Left renal pelvis (tissue), 4 donors: ENCODE measurements around the gene STXBP1. TPM values are rescaled to one million over a fixed set of nuclear protein-coding genes. Genes with fewer than 3 reads are reported as not detected.
A peak's percentile ranks its signal among the peaks of the same experiment; 100 is the strongest.

Experiments
- DNase-seq, 4 donors: peaks; one replicate each; pipeline ENCODE4 v3.0.0-alpha.2; 2013; ENCODE audit warnings: low read depth in 4 of 4, low spot score in 3 of 4
- polyA plus RNA-seq, 4 donors: library from polyadenylated mRNA; unstranded; fragments of 120-200 nt; gene quantifications; one replicate each; pipeline ENCODE4 v1.2.1, GENCODE V29; 2013; ENCODE audit not compliant: insufficient read length in 4 of 4

Gene STXBP1
- polyA plus RNA-seq, 4 donors, result 23.8 to 36.9 (median 29.2) TPM

GRCh38 chr9:127730262-127730661, 118.2 kb downstream of the STXBP1 start:
- no peak for DNase-seq

GRCh38 chr9:127730799-127731410, 118.8 kb downstream of the STXBP1 start:
- DNase-seq, result no peak

GRCh38 chr9:127731938-127732337, 119.9 kb downstream of the STXBP1 start:
- no peak for DNase-seq

- no peak for DNase-seq
Observed at GRCh38 chr9:127732444-127732843, 120.4 kb downstream of the STXBP1 start.

- no peak for DNase-seq
Observed at GRCh38 chr9:127733614-127734013, 121.5 kb downstream of the STXBP1 start.

- no peak for DNase-seq
Observed at GRCh38 chr9:127734247-127734746, 122.2 kb downstream of the STXBP1 start.

GRCh38 chr9:127734747-127735529, 122.9 kb downstream of the STXBP1 start, which contains the start of gene TOR2A:
TSS of gene TOR2A (minus strand) at chr9:127735294. CDS start at chr9:127735270, 24 bp downstream.
- DNase-seq, result peak; percentile 87 to 94 (median 92)

GRCh38 chr9:127735530-127736185, 123.6 kb downstream of the STXBP1 start:
- DNase-seq, result no peak

GRCh38 chr9:127738666-127739065, 126.6 kb downstream of the STXBP1 start:
- DNase-seq, result no peak

- DNase-seq, result no peak
Observed at GRCh38 chr9:127739614-127740330, 127.7 kb downstream of the STXBP1 start.

GRCh38 chr9:127741831-127742434, 129.9 kb downstream of the STXBP1 start:
- peak in 1 of 4 donors; percentile 62 for DNase-seq

Other genes with a start within 250 kb of the STXBP1 start
- 10 to 100 TPM; 12.3 to 30.0 (median 17.0) TPM for gene SLC2A8, start 215.1 kb upstream of the STXBP1 start, polyA plus RNA-seq
- 1 to 10 TPM; 5.6 to 7.4 (median 6.9) TPM for gene ZNF79, start 187.9 kb upstream of the STXBP1 start, polyA plus RNA-seq
- gene RPL12, start 160.9 kb upstream of the STXBP1 start, polyA plus RNA-seq, result 1,000 to 10,000 TPM; 1,332 to 1,605 (median 1,566) TPM
- gene LRSAM1, start 160.8 kb upstream of the STXBP1 start, polyA plus RNA-seq, result 10 to 100 TPM; 14.2 to 21.1 (median 16.9) TPM
- gene CFAP157, start 94.7 kb downstream of the STXBP1 start, polyA plus RNA-seq, result 1 to 10 TPM; 1.4 to 8.0 (median 3.9) TPM
- gene PTRH1, start 103.4 kb downstream of the STXBP1 start, polyA plus RNA-seq, result 10 to 100 TPM in 1 of 4 donors, 1 to 10 TPM in 3; 5.4 to 14.6 (median 7.9) TPM
- gene TTC16, start 103.8 kb downstream of the STXBP1 start, polyA plus RNA-seq, result under 1 TPM; 0.08 to 0.38 (median 0.24) TPM
- 10 to 100 TPM; 11.7 to 20.0 (median 13.6) TPM for gene TOR2A, start 123.0 kb downstream of the STXBP1 start, polyA plus RNA-seq
- gene SH2D3C, start 166.4 kb downstream of the STXBP1 start, polyA plus RNA-seq, result 10 to 100 TPM; 10.3 to 17.8 (median 14.1) TPM
- gene CDK9, start 173.8 kb downstream of the STXBP1 start, polyA plus RNA-seq, result 10 to 100 TPM; 62.7 to 74.9 (median 68.7) TPM
- gene FPGS, start 190.6 kb downstream of the STXBP1 start, polyA plus RNA-seq, result 10 to 100 TPM; 36.3 to 50.7 (median 40.0) TPM
- 10 to 100 TPM; 76.1 to 91.7 (median 83.2) TPM for gene ENG, start 242.4 kb downstream of the STXBP1 start, polyA plus RNA-seq